Measurements from ENCODE around the gene COX11. TPM values are rescaled to one million over a fixed set of nuclear protein-coding genes. Genes with fewer than 3 reads are reported as not detected.
A peak's percentile ranks its signal among the peaks of the same experiment; 100 is the strongest.

The COX11 gene
- total and polyA plus RNA-seq, 2 donors (not counting 1 experiment from before 2014, with no cell fraction given), result 37.1 to 54.9 TPM

- H3K27me3 Mint-ChIP-seq, result no peaks in the 10 kb centered on the region
- POLR2A ChIA-PET, result no interaction called here
- peaks cover 27% of the 10 kb centered on the region for H3K4me1 Mint-ChIP-seq
- H3K4me1 ChIP-seq (ENCODE audit: control insufficient read depth in 2 of 2, insufficient read depth in 2 of 2, low read length in 2 of 2), result peaks cover 8 to 21% of the 10 kb centered on the region in 2 donors
- no peak for DNase-seq
- H3K27ac Mint-ChIP-seq, result no peak overlapping the region
- peak overlapping the region; percentile 85 for H3K9ac ChIP-seq (ENCODE audit: low read length)
- H3K36me3 ChIP-seq (replicated peaks in 1 of 2; ENCODE audit: control extremely low read depth in 1 of 2, control insufficient read depth in 1 of 2, extremely low read depth in 1 of 2, insufficient read depth in 2 of 2, low read length in 1 of 2), result peaks cover 6 to 13% of the 10 kb centered on the region in 2 experiments
- H3K9me3 Mint-ChIP-seq (ENCODE audit: insufficient read depth), result no peaks in the 10 kb centered on the region
- peak overlapping the region; percentile 47 to 80 for H3K27ac ChIP-seq (ENCODE audit: low read length in 2 of 2)
- peaks cover 5% of the 10 kb centered on the region for H4K20me1 ChIP-seq (ENCODE audit: control insufficient read depth, insufficient read depth, low read length, poor library complexity, severe bottlenecking)
- ATAC-seq (ENCODE audit: low read depth), result peak; percentile 6
- CTCF ChIA-PET, result no interaction called here
- H3K79me2 ChIP-seq (ENCODE audit: control insufficient read depth, insufficient read depth, low read length), result peaks cover 20% of the 10 kb centered on the region
- under 1% methylated on average over 10 of the region's 21 CpGs for WGBS (ENCODE audit: insufficient coverage)
- no peak overlapping the region for H3K4me3 Mint-ChIP-seq
- peak overlapping the region; percentile 69 to 96 (median 91) for H3K4me3 ChIP-seq (ENCODE audit: control extremely low read depth in 1 of 5, extremely low read depth in 1 of 5, insufficient read depth in 1 of 5, low read depth in 2 of 5, low read length in 4 of 5)
- no peaks in the 10 kb centered on the region for H3K27me3 ChIP-seq (replicated peaks in 1 of 4; ENCODE audit: control extremely low read depth in 1 of 4, control insufficient read depth in 3 of 4, insufficient read depth in 4 of 4, low read length in 3 of 4)
- no peaks in the 10 kb centered on the region for H3K9me3 ChIP-seq (ENCODE audit: control extremely low read depth in 1 of 3, control insufficient read depth in 2 of 3, insufficient read depth in 1 of 3, low read length in 2 of 3)
- peak overlapping the region; percentile 98 for H2AFZ ChIP-seq (ENCODE audit: insufficient read depth, low read depth, low read length, poor library complexity, severe bottlenecking)
- TF ChIP-seq CTCF (IDR thresholded peaks at IDR 0.05) (peak; percentile 70), EZH2 (IDR thresholded peaks at IDR 0.05; ENCODE audit: borderline replicate concordance, insufficient read depth, low read depth, low read length, poor library complexity, severe bottlenecking) (no peak)
- H3K4me2 ChIP-seq (replicated peaks; ENCODE audit: low read depth, low read length, poor library complexity, severe bottlenecking), result peak overlapping the region; percentile 89
- intact Hi-C loops (cut with micrococcal nuclease), result loop anchor here (1.0 to 10.0 kb wide), 3 partner anchors 297 to 784 kb away; partner anchors contain the start of genes HLF and PCTP
Observed at GRCh38 chr17:54967621-54968261, 713 bp downstream of the COX11 start.

DNA sequence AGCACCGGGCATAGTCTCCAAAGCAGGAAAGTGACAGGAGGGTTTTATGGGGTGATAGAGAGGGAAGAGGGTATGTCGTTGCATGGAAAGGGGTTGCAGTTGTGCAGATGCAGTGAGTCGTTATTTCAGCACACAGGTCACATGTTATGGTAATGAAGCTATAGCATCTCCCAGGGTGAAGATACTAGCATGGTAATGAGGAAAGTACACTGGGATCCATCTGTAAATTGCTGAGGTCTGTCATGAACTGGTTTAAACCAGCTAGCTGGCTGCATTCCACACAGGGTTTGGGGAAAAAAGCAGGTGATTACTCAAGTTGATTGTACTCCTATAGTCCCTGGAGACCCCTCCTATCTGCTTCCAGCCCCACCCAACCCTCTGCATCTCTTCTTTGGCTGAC is 11.7 kb downstream of the COX11 start:
- H3K79me2 ChIP-seq (ENCODE audit: control insufficient read depth, insufficient read depth, low read length), result no peaks in the 10 kb centered on the region
- H3K4me2 ChIP-seq (replicated peaks; ENCODE audit: low read depth, low read length, poor library complexity, severe bottlenecking), result no peak overlapping the region
- H3K27ac ChIP-seq (ENCODE audit: low read length in 2 of 2), result no peak overlapping the region
- peaks cover 0 to 17% of the 10 kb centered on the region in 2 experiments for H3K36me3 ChIP-seq (replicated peaks in 1 of 2; ENCODE audit: control extremely low read depth in 1 of 2, control insufficient read depth in 1 of 2, extremely low read depth in 1 of 2, insufficient read depth in 2 of 2, low read length in 1 of 2)
- Mint-ChIP-seq H3K9me3 (ENCODE audit: insufficient read depth) (no peaks in the 10 kb centered on the region), H3K4me1 (no peaks in the 10 kb centered on the region), H3K27me3 (no peaks in the 10 kb centered on the region), H3K27ac (no peak overlapping the region), H3K4me3 (no peak overlapping the region)
- no peaks in the 10 kb centered on the region for H3K27me3 ChIP-seq (replicated peaks in 1 of 4; ENCODE audit: control extremely low read depth in 1 of 4, control insufficient read depth in 3 of 4, insufficient read depth in 4 of 4, low read length in 3 of 4)
- H4K20me1 ChIP-seq (ENCODE audit: control insufficient read depth, insufficient read depth, low read length, poor library complexity, severe bottlenecking), result no peaks in the 10 kb centered on the region
- ATAC-seq (ENCODE audit: low read depth) (no peak), DNase-seq (no peak)
- no peak overlapping the region for H3K9ac ChIP-seq (ENCODE audit: low read length)
- no peak overlapping the region for H2AFZ ChIP-seq (ENCODE audit: insufficient read depth, low read depth, low read length, poor library complexity, severe bottlenecking)
- CTCF ChIA-PET, result no interaction called here
- no peak overlapping the region for H3K4me3 ChIP-seq (ENCODE audit: control extremely low read depth in 1 of 5, extremely low read depth in 1 of 5, insufficient read depth in 1 of 5, low read depth in 2 of 5, low read length in 4 of 5)
- H3K9me3 ChIP-seq (ENCODE audit: control extremely low read depth in 1 of 3, control insufficient read depth in 2 of 3, insufficient read depth in 1 of 3, low read length in 2 of 3), result no peaks in the 10 kb centered on the region
- no peaks in the 10 kb centered on the region for H3K4me1 ChIP-seq (ENCODE audit: control insufficient read depth in 2 of 2, insufficient read depth in 2 of 2, low read length in 2 of 2)
- 100% methylated on average over 3 of the region's 3 CpGs for WGBS (ENCODE audit: insufficient coverage)
- intact Hi-C loops (cut with micrococcal nuclease), result no loop called here
- POLR2A ChIA-PET, result no interaction called here
- TF ChIP-seq CTCF (IDR thresholded peaks at IDR 0.05), result no peak
- TF ChIP-seq EZH2 (IDR thresholded peaks at IDR 0.05; ENCODE audit: borderline replicate concordance, insufficient read depth, low read depth, low read length, poor library complexity, severe bottlenecking), result no peak
